GM23338 (cell line): ENCODE data around the gene PPM1J. TPM values are rescaled to one million over a fixed set of nuclear protein-coding genes. Genes with fewer than 3 reads are reported as not detected.

Experiments
- ATAC-seq: fragments of 200-7000 bp; cut with Tn5 transposase; 3 replicates; pipeline ENCODE4 v1.9.1; 2020
- DNase-seq: peaks from one replicate; pipeline ENCODE4 v3.0.0-alpha.2; 2015; ENCODE audit warnings: low spot score
- H2AFZ ChIP-seq: fragments of 200-600 bp; sonication (generic); 2 replicates; pipeline ENCODE4 v1.8.0; 2016; ENCODE audit warnings: antibody characterized with exemption, mild to moderate bottlenecking, moderate library complexity
- H3F3A ChIP-seq: fragments of 200-600 bp; sonication (generic); replicated peaks from 2 replicates; pipeline ENCODE4 v1.8.0; 2017; ENCODE audit warnings: antibody characterized with exemption, mixed run types, low read depth
- H3K27ac ChIP-seq: fragments of 200-600 bp; sonication (generic); 2 replicates; pipeline ENCODE4 v1.6.1; 2016; ENCODE audit warnings: low read depth
- H3K27me3 ChIP-seq: fragments of 200-600 bp; sonication (generic); 2 replicates; pipeline ENCODE4 v1.8.0; 2016; ENCODE audit warnings: mild to moderate bottlenecking, mixed run types, moderate library complexity; ENCODE audit not compliant: insufficient read depth
- H3K36me3 ChIP-seq: fragments of 200-600 bp; sonication (generic); 2 replicates; pipeline ENCODE4 v1.8.0; 2016; ENCODE audit warnings: mild to moderate bottlenecking; ENCODE audit not compliant: insufficient read depth
- H3K4me1 ChIP-seq: fragments of 200-600 bp; sonication (generic); 2 replicates; pipeline ENCODE4 v1.8.0; 2016; ENCODE audit warnings: mild to moderate bottlenecking, moderate library complexity; ENCODE audit not compliant: insufficient read depth
- H3K4me2 ChIP-seq: fragments of 200-600 bp; sonication (generic); 2 replicates; pipeline ENCODE4 v1.7.1; 2017; ENCODE audit warnings: mixed run types
- H3K4me3 ChIP-seq: fragments of 200-600 bp; sonication (generic); 2 replicates; pipeline ENCODE4 v1.6.1; 2016; ENCODE audit warnings: mixed run types
- H3K79me2 ChIP-seq: fragments of 200-600 bp; sonication (generic); replicated peaks from 2 replicates; pipeline ENCODE4 v1.8.0; 2017; ENCODE audit warnings: mild to moderate bottlenecking; ENCODE audit not compliant: insufficient read depth
- H3K9me2 ChIP-seq: fragments of 200-600 bp; sonication (generic); 2 replicates; pipeline ENCODE4 v1.8.0; 2017; ENCODE audit not compliant: insufficient read depth
- H4K20me1 ChIP-seq: fragments of 200-600 bp; sonication (generic); replicated peaks from 2 replicates; pipeline ENCODE4 v1.8.0; 2017; ENCODE audit warnings: mild to moderate bottlenecking; ENCODE audit not compliant: insufficient read depth
- H3K27ac Mint-ChIP-seq: 2 replicates; pipeline ENCODE4 v1.8.0; 2020; ENCODE audit warnings: inconsistent platforms, mild to moderate bottlenecking, moderate library complexity, mixed read lengths
- H3K27me3 Mint-ChIP-seq: 3 replicates; pipeline ENCODE4 v1.8.0; 2022; ENCODE audit warnings: low read depth, mild to moderate bottlenecking, moderate library complexity, mixed read lengths, inconsistent platforms; ENCODE audit not compliant: insufficient read depth, poor library complexity
- H3K36me3 Mint-ChIP-seq: 3 replicates; pipeline ENCODE4 v1.8.0; 2021; ENCODE audit warnings: low read depth, mild to moderate bottlenecking, inconsistent platforms, moderate library complexity, mixed read lengths
- H3K4me1 Mint-ChIP-seq: 3 replicates; pipeline ENCODE4 v1.8.0; 2020; ENCODE audit warnings: mild to moderate bottlenecking, inconsistent platforms, mixed read lengths
- H3K4me3 Mint-ChIP-seq: 3 replicates; pipeline ENCODE4 v1.8.0; 2021; ENCODE audit warnings: moderate library complexity, mild to moderate bottlenecking, inconsistent platforms, mixed read lengths
- H3K9me3 Mint-ChIP-seq: 3 replicates; pipeline ENCODE4 v1.8.0; 2020; ENCODE audit warnings: moderate library complexity, mild to moderate bottlenecking, inconsistent platforms, mixed read lengths
- CREB1 ChIP-seq: fragments of 250-450 bp; sonication (Bioruptor Pico); IDR thresholded peaks from 2 replicates; pipeline ENCODE4 v1.5.0; 2020; ENCODE audit warnings: low read depth, mild to moderate bottlenecking, moderate library complexity
- CTCF ChIP-seq, 2 experiments: fragments of 200-600 bp in 1 of 2; sonication (generic) in 1 of 2; conservative IDR thresholded peaks; 2 replicates each; pipeline versions ENCODE4 v1.5.1 to v1.6.1; 2016 to 2017; ENCODE audit warnings: antibody characterized with exemption in 2 of 2, low read depth in 2 of 2, mild to moderate bottlenecking in 2 of 2, moderate library complexity in 1 of 2
- ETS1 ChIP-seq: IDR thresholded peaks from 2 replicates; pipeline ENCODE4 v1.6.1; 2016; ENCODE audit warnings: antibody characterized with exemption
- EZH2 ChIP-seq: fragments of 200-600 bp; sonication (generic); IDR thresholded peaks from one replicate; pipeline ENCODE4 v1.8.0; 2017; ENCODE audit warnings: antibody characterized with exemption, mild to moderate bottlenecking, low read depth; ENCODE audit not compliant: unreplicated experiment
- EZH2phosphoT487 ChIP-seq: fragments of 200-600 bp; sonication (generic); IDR thresholded peaks from one replicate; pipeline ENCODE4 v1.8.1; 2018; ENCODE audit warnings: antibody characterized with exemption; ENCODE audit not compliant: unreplicated experiment
- JUNB ChIP-seq: IDR thresholded peaks from one replicate; pipeline ENCODE4 v1.6.1; 2016; ENCODE audit warnings: antibody characterized with exemption; ENCODE audit not compliant: unreplicated experiment
- NANOG ChIP-seq: IDR thresholded peaks from 2 replicates; pipeline ENCODE4 v1.6.1; 2016; ENCODE audit warnings: antibody characterized with exemption, borderline replicate concordance
- POLR2AphosphoS5 ChIP-seq: IDR thresholded peaks from 2 replicates; pipeline ENCODE4 v1.6.1; 2016; ENCODE audit warnings: antibody characterized with exemption, low read depth
- REST ChIP-seq: IDR thresholded peaks from one replicate; pipeline ENCODE4 v1.6.1; 2018; ENCODE audit warnings: antibody characterized with exemption; ENCODE audit not compliant: unreplicated experiment
- STAT1 ChIP-seq: IDR thresholded peaks from one replicate; pipeline ENCODE4 v1.6.1; 2016; ENCODE audit warnings: antibody characterized with exemption; ENCODE audit not compliant: unreplicated experiment
- ZNF114 ChIP-seq: fragments of 250-450 bp; sonication (Bioruptor Pico); IDR thresholded peaks from 2 replicates; pipeline ENCODE4 v1.5.0; 2020; ENCODE audit warnings: mild to moderate bottlenecking, moderate library complexity
- ZNF331 ChIP-seq: fragments of 250-450 bp; sonication (Bioruptor Pico); IDR thresholded peaks from 2 replicates; pipeline ENCODE4 v1.5.0; 2020; ENCODE audit warnings: low read depth, mild to moderate bottlenecking, moderate library complexity
- ZNF462 ChIP-seq: fragments of 250-450 bp; sonication (Bioruptor Pico); IDR thresholded peaks from 2 replicates; pipeline ENCODE4 v1.5.0; 2020; ENCODE audit warnings: mild to moderate bottlenecking, moderate library complexity
- polyA plus RNA-seq: library from polyadenylated mRNA; unstranded; fragments of >200 nt; fragmentation: Nextera tagmentation; extraction: Ambion mirVana; gene quantifications from 2 replicates; pipeline ENCODE4 v1.2.1, GENCODE V29; 2016
- total RNA-seq: library from RNA; depleted of rRNA; stranded (reverse); fragments of >200 nt; shearing (Covaris generic); gene quantifications from 2 replicates; pipeline ENCODE4 v1.2.3, GENCODE V29; 2014

PPM1J gene
- total and polyA plus RNA-seq, 2 experiments from 2014 or later, result 19.0 to 22.4 TPM

- no peaks in the 10 kb centered on the region for H3K9me2 ChIP-seq
- Mint-ChIP-seq H3K4me1 (peaks cover 22% of the 10 kb centered on the region), H3K36me3 (no peaks in the 10 kb centered on the region; the same call in 2 of the 3 replicates), H3K27me3 (peaks cover 30% of the 10 kb centered on the region), H3K4me3 (no peak overlapping the region; the same call in 2 of the 3 replicates), H3K9me3 (no peaks in the 10 kb centered on the region), H3K27ac (no peak overlapping the region)
- H3K79me2 ChIP-seq, result no peaks in the 10 kb centered on the region
- TF ChIP-seq NANOG (no peak), ETS1 (no peak), STAT1 (no peak), ZNF331 (CRISPR knock-in tag) (no peak), POLR2AphosphoS5 (no peak), EZH2phosphoT487 (no peak), ZNF114 (no peak), CTCF (conservative IDR thresholded peaks at IDR 0.05; ENCODE audit: low read depth in 2 of 2) (no peak), JUNB (no peak), EZH2 (no peak), ZNF462 (no peak), CREB1 (no peak), REST (no peak)
- no peaks in the 10 kb centered on the region for H4K20me1 ChIP-seq
- DNase-seq, result no peak
- H3K4me1 ChIP-seq, result peaks cover 6% of the 10 kb centered on the region; the same call in 1 of the 2 replicates
- 0 out of 2 replicates have a peak, but pooled peaks cover 5% of the 10 kb centered on the region for H3F3A ChIP-seq
- ATAC-seq, result no peak
- H3K27me3 ChIP-seq, result peaks cover 54% of the 10 kb centered on the region
- peak overlapping the region; percentile 77; the same call in 1 of the 2 replicates for H3K4me2 ChIP-seq
- peak overlapping the region; percentile 56 for H3K4me3 ChIP-seq
- no peaks in the 10 kb centered on the region for H3K36me3 ChIP-seq
- peak overlapping the region; percentile 93 for H2AFZ ChIP-seq
- no peak overlapping the region for H3K27ac ChIP-seq
Measured at GRCh38 chr1:112721966-112722524, 6.9 kb upstream of the PPM1J start.
